ENCODE results near the gene TUSC1. TPM values are rescaled to one million over a fixed set of nuclear protein-coding genes. Genes with fewer than 3 reads are reported as not detected.

The TUSC1 gene
- total RNA-seq, 2 experiments from 2014 or later = 0.25 to 0.38 TPM

GRCh38 chr9:25700430-25700829 is 22.2 kb upstream of the TUSC1 start:
- H3K9me3 Mint-ChIP-seq = peaks cover 3% of the 10 kb centered on the region
- DNase-seq (no peak), ATAC-seq (no peak)
- no peaks in the 10 kb centered on the region for H3K36me3 Mint-ChIP-seq (ENCODE audit: low read depth)
- no peak overlapping the region for H3K27ac Mint-ChIP-seq
- H3K27me3 Mint-ChIP-seq = no peaks in the 10 kb centered on the region
- POLR2A ChIA-PET = no interaction called here
- no peaks in the 10 kb centered on the region for H3K4me1 Mint-ChIP-seq (ENCODE audit: low read depth)
- CTCF ChIA-PET = no interaction called here
- no peak overlapping the region for H3K4me3 Mint-ChIP-seq
- intact Hi-C loops (cut with micrococcal nuclease) = no loop called here
- no peak for TF ChIP-seq CTCF (IDR thresholded peaks at IDR 0.05)

GRCh38 chr9:25691786-25692185 is 13.5 kb upstream of the TUSC1 start:
- CTCF ChIA-PET = no interaction called here
- Mint-ChIP-seq H3K27me3 (no peaks in the 10 kb centered on the region), H3K27ac (no peak overlapping the region), H3K4me1 (ENCODE audit: low read depth) (no peaks in the 10 kb centered on the region), H3K9me3 (peaks cover 1% of the 10 kb centered on the region), H3K4me3 (no peak overlapping the region), H3K36me3 (ENCODE audit: low read depth) (no peaks in the 10 kb centered on the region)
- intact Hi-C loops (cut with micrococcal nuclease) = no loop called here
- POLR2A ChIA-PET = no interaction called here
- DNase-seq (no peak), ATAC-seq (no peak)
- no peak for TF ChIP-seq CTCF (IDR thresholded peaks at IDR 0.05)

GRCh38 chr9:25684321-25684720 is 6.1 kb upstream of the TUSC1 start:
- Mint-ChIP-seq H3K27ac (no peak overlapping the region), H3K4me1 (ENCODE audit: low read depth) (no peaks in the 10 kb centered on the region), H3K9me3 (peaks cover 6% of the 10 kb centered on the region), H3K36me3 (ENCODE audit: low read depth) (no peaks in the 10 kb centered on the region), H3K4me3 (no peak overlapping the region), H3K27me3 (no peaks in the 10 kb centered on the region)
- DNase-seq (no peak), ATAC-seq (no peak)
- ChIA-PET CTCF (no interaction called here), POLR2A (no interaction called here)
- TF ChIP-seq CTCF (IDR thresholded peaks at IDR 0.05) = no peak
- intact Hi-C loops (cut with micrococcal nuclease) = no loop called here

- Mint-ChIP-seq H3K4me3 (no peak overlapping the region), H3K4me1 (ENCODE audit: low read depth) (no peaks in the 10 kb centered on the region), H3K27me3 (peaks cover 9% of the 10 kb centered on the region), H3K36me3 (ENCODE audit: low read depth) (peaks cover 2% of the 10 kb centered on the region), H3K27ac (no peak overlapping the region), H3K9me3 (peaks cover 6% of the 10 kb centered on the region)
- TF ChIP-seq CTCF (IDR thresholded peaks at IDR 0.05) = no peak
- ChIA-PET POLR2A (interaction anchor here (0.7 kb wide), 1 partner anchor 51 kb away, joined by 3 read pairs; no protein-coding TSS in a partner anchor), CTCF (no interaction called here)
- intact Hi-C loops (cut with micrococcal nuclease) = no loop called here
- no peak for ATAC-seq
- no peak for DNase-seq
Observed at GRCh38 chr9:25681266-25681665, 3.0 kb upstream of the TUSC1 start.

- H3K4me3 Mint-ChIP-seq = no peak overlapping the region
- TF ChIP-seq CTCF (IDR thresholded peaks at IDR 0.05) = no peak
- peaks cover 6% of the 10 kb centered on the region for H3K9me3 Mint-ChIP-seq
- ChIA-PET CTCF (no interaction called here), POLR2A (interaction anchor here (0.6 kb wide), 1 partner anchor 10 kb away, joined by 3 read pairs; no protein-coding TSS in a partner anchor)
- H3K27me3 Mint-ChIP-seq = peaks cover 12% of the 10 kb centered on the region
- no peaks in the 10 kb centered on the region for H3K4me1 Mint-ChIP-seq (ENCODE audit: low read depth)
- no peak overlapping the region for H3K27ac Mint-ChIP-seq
- no peak for DNase-seq
- no peak for ATAC-seq
- intact Hi-C loops (cut with micrococcal nuclease) = no loop called here
- peaks cover 2% of the 10 kb centered on the region for H3K36me3 Mint-ChIP-seq (ENCODE audit: low read depth)
Observed at GRCh38 chr9:25678846-25679360, 659 bp upstream of the TUSC1 start.

All from activated CD8-positive, alpha-beta T cell treated with anti-CD3 and anti-CD28 coated beads for 36 hours (primary cell).